GM10266 (cell line): ENCODE results near the gene P2RX3.

Experiments
- DNase-seq: peaks from one replicate; pipeline ENCODE4 v3.0.0; 2012; ENCODE audit errors: extremely low spot score
- TF ChIP-seq, protein P1 (sequence below): IDR thresholded peaks from 2 replicates; pipeline ENCODE4 v1.5.1; 2012; ENCODE audit warnings: mild to moderate bottlenecking, low read depth; ENCODE audit not compliant: control insufficient read depth, insufficient read depth; ENCODE audit errors: missing control alignments

P2RX3 gene

GRCh38 chr11:57339328-57339727 is 1.2 kb downstream of the P2RX3 start:
- TF ChIP-seq, protein P1, sequence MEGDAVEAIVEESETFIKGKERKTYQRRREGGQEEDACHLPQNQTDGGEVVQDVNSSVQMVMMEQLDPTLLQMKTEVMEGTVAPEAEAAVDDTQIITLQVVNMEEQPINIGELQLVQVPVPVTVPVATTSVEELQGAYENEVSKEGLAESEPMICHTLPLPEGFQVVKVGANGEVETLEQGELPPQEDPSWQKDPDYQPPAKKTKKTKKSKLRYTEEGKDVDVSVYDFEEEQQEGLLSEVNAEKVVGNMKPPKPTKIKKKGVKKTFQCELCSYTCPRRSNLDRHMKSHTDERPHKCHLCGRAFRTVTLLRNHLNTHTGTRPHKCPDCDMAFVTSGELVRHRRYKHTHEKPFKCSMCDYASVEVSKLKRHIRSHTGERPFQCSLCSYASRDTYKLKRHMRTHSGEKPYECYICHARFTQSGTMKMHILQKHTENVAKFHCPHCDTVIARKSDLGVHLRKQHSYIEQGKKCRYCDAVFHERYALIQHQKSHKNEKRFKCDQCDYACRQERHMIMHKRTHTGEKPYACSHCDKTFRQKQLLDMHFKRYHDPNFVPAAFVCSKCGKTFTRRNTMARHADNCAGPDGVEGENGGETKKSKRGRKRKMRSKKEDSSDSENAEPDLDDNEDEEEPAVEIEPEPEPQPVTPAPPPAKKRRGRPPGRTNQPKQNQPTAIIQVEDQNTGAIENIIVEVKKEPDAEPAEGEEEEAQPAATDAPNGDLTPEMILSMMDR = no peak
- DNase-seq = no peak

- TF ChIP-seq, protein P1 = peak; percentile 21
- no peak for DNase-seq
These were observed 2.0 kb downstream of the P2RX3 start for GRCh38 chr11:57340039-57340615.

DNA sequence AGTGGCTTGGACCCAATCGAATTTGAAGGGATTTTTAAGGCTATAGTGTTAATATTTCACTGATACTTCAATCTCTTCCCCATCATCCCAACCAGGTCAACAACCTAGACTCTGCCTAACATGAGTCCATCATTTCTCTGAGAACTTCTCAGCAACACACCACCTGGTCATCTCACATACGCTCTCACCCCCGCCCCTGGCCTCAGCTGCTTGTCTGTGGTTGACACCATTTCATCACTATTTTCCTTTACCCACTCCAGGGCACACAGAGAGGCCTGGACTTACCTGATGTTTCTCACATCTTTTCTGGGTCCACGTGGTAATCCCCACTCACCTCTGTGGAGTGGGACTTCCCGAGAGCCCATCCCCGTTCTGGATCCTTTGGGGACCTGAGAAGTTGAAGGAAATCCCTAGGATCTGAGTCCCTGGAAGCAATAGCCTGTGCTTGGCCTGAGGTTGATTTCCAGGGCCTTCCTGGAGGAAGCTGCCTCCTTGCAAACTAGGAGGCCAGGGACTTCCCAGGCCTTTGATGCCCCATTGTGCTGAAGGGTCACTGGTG is 3.2 kb downstream of the P2RX3 start:
- DNase-seq = no peak
- TF ChIP-seq, protein P1 = no peak

- TF ChIP-seq, protein P1 = no peak
- no peak for DNase-seq
These were observed 4.5 kb downstream of the P2RX3 start for GRCh38 chr11:57342702-57343101.

GRCh38 chr11:57343825-57344224 is 5.7 kb downstream of the P2RX3 start:
- DNase-seq = no peak
- TF ChIP-seq, protein P1 = no peak

- TF ChIP-seq, protein P1 = no peak
- no peak for DNase-seq
These were observed 6.7 kb downstream of the P2RX3 start for GRCh38 chr11:57344826-57345225.

DNA sequence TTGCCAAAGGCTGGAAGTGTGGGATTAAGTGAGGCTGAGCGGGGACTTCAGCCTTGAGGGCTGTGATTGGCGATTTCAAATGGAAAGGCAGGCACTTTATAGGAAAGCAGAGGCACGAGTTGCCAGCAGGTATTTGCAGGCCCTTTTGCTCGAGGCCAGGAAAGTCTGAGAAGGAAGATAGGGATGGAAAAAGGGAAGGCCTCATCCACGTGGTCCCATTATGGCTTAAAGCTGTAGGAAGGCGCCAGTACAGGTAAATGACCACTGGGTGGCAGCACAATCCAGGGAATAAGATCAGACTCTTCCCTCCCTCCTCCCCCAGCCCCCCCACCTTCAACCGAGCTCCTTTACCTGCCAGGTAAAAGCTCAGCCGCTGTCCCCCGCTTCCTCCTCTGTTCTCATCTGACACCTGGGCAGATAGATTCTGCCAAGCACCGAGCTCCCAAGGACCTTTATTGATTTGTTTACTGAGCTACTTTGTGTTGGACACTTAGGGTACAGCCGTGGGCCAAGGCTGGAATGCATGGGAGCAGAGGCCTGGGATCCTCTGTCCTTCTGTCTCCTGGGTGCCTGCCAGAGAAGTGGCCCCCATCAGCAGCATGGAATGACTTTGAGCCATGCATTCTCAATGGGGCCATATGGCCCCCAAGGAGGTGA is 7.5 kb downstream of the P2RX3 start:
- TF ChIP-seq, protein P1 = peak; percentile 82
- peak; percentile 75 for DNase-seq
